Activated naive CD4-positive, alpha-beta T cell treated with anti-CD3 and anti-CD28 coated beads, Interleukin-2, amount 50 U/mL, for 16 hours (primary cell): ENCODE measurements around the gene NMU.
"Not testable (repeated sequence)": the region's sequence is repeated elsewhere in the genome, so short reads cannot be mapped to it uniquely, and the experiment has no call there.

Experiments used
- DNase-seq: peaks from one replicate; pipeline ENCODE4 v3.0.0-alpha.2; 2020

The NMU gene, protein sequence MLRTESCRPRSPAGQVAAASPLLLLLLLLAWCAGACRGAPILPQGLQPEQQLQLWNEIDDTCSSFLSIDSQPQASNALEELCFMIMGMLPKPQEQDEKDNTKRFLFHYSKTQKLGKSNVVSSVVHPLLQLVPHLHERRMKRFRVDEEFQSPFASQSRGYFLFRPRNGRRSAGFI

DNA sequence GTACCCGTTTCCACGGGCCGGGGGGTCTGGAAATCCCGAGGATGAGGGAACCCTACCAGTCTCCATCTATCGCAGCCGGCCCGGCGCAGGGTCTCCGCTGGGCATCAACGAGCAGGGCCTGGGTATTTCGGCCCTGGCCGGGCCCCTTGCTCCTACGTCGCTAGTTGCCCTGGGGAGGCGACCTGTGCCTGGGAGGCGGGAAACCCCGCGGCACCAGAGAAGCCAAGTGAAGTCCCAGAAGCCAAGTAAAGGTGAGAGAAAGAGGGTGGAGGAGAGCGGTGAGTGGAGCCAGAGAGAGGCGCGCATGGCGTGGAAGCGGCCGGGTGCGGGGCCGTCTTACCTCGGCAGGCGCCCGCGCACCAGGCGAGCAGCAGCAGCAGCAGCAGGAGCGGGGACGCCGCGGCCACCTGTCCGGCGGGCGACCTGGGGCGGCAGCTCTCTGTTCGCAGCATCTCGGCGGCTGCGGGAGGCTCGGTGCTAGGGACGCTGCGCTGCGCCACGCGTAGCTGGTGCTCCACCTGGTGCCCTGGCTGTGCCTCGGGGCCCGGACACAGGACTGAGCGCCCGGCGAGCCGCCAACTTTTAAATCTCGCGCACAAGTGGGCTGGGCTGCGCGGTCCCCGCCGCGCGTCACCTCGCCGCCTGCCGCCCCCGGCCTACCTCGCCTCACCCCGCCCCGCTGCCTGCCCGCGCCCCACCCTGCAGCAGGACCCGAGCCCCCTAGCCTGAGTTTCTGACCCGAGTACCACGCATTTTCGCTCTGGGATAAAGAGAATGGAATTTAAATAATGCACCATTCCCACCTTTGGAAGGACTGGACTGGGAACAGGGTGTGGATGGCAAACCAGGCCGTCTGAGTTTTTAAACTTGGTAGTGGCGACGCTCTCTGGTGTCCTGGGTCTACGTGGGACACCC is at the start of gene NMU:
TSS of gene NMU (minus strand) at position 558 of the 915 bp plus-strand sequence. CDS start at position 452, 106 bp downstream.
- peak; percentile 21 for DNase-seq

DNA sequence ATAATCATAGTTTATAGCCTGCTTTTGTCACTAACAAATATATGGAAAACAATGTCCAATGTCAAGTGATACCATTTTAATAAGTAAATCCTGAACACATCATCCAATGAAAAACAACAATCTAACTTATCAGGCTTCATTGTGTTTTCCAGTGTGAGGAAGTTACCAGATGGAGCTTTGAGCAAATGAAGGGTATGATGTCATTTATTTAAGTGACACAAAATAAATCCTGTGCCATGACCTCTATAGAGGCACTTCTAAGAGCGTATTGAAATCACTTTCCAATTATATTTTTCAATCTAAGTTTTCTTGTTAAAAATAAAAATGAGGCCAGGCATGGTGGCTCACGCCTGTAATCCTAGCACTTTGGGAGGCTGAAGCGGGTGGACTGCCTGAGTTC is 48.2 kb upstream of the NMU start:
- DNase-seq: no peak

DNA sequence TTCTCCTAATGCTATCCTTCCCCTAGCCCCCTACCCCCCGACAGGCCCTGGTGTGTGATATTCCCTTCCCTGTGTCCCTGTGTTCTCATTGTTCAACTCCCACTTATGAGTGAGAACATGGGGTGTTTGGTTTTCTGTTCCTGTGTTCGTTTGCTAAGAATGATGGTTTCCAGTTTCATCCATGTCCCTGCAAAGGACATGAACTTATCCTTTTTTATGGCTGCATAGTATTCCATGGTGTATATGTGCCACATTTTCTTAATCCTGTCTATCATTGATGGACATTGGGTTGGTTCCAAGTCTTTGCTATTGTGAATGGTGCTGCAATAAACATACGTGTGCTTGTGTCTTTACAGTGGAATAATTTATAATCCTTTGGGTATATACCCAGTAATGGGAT is 46.7 kb upstream of the NMU start:
- DNase-seq: not testable (repeated sequence)

DNA sequence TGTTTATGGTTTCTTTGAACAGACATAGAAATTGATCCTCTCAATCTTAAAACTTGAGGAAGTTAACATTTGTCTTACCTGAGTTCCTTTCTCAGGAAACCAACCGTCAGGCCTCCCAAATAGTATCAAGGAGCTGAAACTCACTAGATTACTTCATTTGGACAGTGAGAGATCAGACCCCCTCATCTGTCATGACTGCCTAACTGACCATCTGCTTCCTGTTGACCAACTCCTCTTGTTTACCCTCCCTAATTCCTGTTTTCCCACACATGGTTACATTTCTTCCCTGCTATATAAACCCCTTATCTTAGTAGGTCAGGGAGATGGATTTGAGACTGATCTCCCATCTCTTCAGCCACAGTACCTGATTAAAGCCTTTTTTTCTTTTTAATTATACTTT is 46.2 kb upstream of the NMU start:
- DNase-seq: no peak

DNA sequence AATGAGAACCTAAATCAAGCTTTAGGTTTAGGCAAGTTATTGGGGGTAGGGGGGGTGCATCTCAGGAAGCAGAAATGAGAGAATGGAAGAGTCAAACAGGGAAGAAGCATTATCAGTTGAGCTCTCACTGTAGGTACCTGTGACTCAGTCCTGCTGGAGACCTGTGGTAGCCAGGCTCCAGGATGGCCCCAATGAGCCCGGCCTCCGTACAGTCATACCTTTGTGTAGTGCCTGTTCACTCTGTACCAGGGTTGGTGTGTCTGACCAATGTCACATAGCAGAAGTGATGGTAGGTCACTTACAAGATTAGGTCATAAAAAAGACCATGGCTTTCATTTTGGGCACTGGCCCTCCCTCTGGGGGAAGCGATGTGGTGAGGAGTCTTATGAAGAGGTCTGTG is 45.3 kb upstream of the NMU start:
- no peak for DNase-seq

DNA sequence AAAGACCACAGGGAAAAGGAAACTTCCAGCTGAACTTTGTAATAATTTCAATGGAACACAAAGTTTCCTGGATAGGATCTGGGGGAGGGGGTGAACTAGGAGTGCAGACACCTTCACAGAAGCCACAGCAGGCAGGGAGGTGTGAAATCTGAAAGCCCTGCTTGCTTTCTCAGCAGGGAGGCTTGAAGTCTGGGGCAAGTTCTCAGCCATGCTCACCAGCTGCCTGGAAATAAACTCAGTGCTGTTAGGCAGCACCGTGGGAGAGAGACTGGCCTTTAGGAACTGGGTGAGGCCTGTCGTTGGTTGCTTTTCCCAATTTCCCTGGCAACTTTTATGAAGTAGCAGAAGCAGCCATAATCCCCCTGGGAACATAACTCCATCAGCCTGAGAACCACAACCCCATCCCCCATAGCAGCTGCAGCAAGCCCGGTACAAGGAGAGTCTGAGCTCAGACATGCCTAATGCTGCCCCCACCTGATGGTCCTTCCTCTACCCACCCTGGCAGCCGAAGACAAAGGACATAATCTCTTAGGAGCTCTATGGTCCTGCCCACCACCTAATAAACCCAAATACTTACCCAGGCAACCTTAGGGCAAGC is 39.2 kb upstream of the NMU start:
- no peak for DNase-seq

DNA sequence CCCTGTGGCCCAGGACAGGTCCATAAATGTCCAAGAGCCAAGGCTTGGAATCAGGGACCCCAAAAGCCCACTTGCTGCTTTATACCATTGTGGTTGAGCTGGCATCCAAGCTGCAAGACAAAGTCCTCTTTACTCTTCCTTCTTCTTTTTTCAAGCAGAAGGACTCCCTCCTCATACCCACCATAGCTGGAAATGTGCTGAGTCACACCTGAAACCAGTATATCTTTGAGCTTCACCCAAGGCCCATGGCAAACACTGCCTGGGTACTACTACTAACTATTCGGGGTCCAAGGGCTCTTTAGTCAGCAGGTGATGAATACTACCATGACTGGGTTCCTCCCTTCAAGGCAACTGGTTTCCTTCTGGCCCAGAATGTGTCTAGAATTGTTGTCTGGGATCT is 37.3 kb upstream of the NMU start:
- DNase-seq: no peak

DNA sequence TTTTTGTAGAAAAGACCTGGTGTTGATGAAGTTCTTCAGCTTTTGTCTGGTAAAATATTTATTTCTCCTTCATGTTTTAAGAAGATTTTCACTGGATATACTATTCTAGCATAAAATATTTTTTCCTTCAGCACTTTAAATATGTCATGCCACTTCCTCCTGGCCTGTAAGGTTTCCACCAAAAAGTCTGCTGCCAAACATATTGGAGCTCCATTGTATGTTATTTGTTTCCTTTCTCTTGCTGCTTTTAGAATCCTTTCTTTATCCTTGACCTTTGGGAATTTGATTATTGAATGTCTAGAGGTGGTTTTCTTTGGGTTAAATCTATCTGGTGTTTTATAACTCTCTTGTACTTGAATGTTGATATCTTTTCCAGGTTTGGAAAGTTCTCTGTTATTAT is 35.6 kb upstream of the NMU start:
- no peak for DNase-seq

DNA sequence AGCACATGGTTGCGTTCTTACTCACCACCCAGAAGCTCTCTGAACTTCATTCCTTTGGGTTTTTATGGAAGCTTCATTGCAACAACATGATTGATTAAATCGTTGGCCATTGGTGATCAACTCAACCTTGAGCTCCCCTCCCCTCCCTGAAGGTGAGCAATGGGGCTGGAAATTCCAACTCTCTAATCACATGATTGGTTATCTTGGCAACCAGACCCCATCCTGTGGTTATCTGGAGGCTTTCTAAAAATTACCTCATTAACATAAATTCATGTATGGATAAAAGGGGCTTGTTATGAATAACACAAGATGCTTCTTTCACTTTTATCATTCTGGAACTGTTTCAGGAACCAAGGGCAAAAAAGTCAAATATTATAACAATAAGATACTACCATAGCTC is 34.6 kb upstream of the NMU start:
- DNase-seq: no peak

DNA sequence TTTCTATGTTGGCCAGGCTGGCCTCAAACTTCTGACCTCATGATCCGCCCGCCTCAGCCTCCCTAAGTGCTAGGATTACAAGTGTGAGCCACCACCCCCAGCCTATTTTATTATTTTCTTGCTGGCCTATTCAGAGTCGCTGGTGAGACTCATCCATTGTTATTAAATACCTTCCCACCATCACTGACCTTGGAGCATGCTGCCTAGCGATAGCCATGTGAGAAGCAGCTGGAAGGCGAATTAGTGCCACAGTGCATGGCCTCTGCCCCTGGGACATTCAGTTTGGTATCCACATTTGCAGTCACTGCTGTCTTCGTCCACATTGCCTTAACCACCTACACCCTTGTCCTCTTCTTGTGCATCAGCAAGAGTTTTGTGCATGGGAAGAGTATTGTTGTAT is 32.4 kb upstream of the NMU start:
- no peak for DNase-seq

DNA sequence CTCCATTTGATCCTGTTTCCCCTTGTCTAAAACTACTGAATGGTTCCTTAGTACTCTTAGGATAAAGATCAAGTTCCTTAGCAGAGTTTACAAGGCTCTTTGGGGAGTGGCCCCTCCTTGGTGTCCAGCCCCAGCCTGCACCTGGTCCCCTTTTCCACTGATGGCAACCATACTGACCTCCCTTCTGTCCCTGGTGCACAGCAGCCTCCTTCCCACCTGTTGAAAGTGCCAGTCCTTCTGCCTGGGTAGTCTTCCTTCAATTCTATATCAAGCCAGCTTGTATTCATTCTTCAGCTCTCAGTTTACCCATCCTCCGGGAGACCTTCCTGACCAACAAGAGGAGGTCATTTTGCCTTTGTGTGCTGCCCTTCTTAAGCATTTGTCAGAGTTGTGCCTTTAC is 30.4 kb upstream of the NMU start:
- no peak for DNase-seq

DNA sequence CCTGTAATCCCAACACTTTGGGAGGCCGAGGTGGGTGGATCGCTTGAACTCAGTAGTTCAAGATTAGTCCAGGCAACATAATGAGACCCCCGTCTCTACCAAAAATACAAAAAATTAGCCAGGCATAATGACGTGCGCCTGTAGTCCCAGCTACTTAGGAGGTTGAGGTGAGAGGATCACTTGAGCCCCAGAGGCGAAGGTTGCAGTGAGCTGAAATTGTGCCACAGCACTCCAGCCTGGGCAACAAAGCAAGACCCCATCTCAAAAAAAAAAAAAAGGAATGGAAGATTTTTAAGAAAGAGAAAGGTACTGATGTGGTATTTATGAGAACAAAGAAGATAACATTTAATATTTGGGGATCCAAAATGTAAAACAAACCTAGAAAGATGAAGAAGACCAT is 27.0 kb upstream of the NMU start:
- no peak for DNase-seq

DNA sequence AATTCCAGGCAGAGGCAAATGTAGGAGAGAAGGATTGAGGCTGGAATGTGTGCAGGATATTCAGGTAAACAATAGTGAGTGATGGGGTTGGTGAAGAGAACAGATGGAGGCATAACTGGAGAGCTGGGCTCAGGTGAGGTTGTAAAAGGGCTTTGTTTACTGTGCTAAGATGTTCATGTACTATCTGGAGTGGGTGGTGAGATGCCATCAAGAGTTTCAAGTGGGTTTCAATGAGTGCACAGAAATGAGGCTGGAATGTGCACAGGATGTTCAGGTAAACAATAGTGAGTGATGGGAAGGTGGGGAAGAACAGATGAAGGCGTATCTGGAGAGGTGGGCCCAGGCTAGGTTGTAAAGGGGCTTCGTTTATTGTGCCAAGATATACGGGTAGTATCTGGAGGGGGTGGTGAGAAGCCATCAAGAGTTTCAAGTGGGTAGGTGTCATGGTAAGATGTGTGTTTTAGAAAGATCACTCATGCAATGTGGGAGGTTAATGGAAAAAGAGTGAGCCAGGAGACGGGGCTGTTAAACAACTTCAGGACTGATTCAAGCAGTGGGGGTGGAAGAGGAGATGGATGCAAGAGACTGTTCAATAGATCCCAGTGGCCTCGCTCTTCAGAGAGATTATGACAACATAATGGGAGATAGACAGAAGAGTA is 25.4 kb upstream of the NMU start:
- DNase-seq: no peak

DNA sequence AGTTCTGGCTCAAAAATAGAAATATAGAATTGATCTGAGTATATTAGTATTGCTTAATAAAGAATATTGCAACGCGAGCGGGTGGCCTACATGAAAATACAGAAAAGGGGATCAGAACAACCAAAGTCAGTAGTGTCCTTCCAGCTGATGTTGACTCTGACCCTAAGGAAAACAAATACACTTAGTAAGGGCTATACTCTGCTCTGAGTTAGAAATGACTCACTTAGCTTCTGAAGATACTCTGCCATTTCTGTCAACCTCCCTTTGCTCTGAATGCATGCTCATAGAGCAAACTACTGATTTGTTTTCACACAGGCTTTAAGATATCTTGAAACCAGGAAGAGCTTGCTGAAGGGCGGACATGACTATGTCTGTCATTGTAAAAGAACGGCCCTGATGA is 22.6 kb upstream of the NMU start:
- DNase-seq: no peak

DNA sequence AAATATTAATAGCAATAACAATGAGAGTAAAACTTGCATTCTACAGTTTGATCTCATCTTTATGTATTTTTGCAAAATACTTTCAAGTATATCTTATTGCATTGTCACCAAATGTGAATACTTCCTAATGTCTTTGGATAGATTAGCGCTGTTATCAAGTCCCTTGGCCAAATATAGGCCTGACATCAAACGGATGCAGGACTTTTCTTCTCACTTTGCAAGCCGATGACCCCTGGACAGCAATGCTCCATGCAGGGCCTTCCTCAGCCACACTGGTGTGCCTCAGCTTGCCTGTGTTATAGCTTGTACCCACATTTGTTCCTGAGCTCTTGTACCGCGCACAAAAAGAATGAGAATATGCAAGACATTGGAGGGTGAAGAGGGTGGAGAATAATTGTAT is 18.0 kb upstream of the NMU start:
- no peak for DNase-seq

DNA sequence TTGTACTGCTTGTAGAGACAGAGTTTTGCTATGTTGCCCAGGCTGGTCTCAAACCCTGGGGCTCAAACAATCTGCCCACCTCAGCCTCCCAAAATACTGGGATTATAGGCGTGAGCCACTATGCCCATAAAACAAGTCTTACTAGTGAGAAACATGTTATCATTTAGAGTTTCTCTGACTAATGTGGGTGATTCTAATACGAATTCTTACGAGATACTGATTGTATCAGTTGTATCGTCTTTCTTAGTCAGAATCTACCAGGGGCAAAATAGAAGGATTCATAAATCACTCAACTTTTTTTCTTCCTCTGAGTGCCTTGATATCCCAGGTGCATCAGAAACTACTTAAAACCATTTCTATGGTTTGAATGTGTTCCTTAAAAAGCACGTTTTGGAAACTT is 14.4 kb upstream of the NMU start:
- no peak for DNase-seq

DNA sequence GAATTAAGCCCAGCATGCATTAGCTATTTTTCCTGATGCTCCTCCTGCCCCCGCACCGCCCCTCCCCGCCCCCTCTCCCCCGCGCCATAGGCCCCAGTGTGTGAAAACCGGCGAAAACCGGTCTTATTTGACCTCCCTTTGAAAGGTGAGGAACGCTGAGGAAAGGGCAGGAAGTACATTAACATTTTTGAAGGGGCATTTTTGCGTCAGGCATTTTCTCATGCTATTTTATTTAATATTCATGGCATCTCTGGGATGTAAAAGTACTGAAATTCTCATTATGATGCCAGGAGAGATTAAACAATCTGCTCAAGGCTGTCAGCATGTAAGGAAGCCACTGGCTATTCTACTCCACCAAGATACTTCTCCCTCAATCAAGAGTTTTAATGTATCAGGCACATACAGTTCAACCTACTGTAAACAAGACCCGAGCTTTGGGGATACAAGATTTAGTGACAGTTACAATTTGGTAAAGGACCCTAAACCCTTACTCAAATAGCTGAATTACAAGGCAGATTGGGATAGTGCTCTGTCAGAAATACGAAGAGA is 1.2 kb upstream of the NMU start:
- no peak for DNase-seq

DNA sequence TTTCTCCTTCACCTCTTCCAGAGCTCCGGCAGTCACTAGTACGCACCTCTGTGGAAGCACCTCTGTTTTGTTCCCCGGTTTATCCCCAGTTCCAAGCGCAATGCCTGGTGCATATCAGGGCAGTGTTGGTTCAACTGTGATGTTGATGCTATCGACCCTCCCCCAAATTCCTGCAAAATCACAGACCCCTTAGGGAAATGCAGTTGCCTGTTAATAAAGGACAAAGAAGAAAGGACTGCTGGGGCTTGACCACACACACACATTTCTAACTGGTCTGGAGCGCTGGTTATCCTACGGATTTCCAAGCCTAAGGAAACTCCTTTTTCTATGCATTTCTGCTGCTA is 530 bp upstream of the NMU start:
- DNase-seq: no peak

DNA sequence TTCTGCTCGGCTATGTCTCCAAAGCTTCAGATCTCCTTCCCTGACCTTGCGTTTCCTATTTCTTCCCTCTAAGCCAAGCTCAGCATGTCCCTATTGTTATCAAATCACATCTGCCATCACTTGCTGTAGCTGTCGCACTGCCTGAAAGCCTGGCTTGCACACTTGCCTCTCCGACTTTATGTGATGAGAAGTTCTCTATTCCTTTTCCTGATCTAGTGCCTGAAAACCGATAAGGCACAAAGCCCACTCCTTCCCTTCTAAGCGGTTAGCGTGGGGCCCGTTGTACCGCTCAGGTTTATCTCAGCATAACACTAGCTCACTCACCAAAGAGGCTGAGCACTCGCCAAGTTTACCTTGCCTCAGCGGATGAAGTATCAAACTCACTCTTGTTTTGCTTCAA is 816 bp downstream of the NMU start:
- DNase-seq: no peak

DNA sequence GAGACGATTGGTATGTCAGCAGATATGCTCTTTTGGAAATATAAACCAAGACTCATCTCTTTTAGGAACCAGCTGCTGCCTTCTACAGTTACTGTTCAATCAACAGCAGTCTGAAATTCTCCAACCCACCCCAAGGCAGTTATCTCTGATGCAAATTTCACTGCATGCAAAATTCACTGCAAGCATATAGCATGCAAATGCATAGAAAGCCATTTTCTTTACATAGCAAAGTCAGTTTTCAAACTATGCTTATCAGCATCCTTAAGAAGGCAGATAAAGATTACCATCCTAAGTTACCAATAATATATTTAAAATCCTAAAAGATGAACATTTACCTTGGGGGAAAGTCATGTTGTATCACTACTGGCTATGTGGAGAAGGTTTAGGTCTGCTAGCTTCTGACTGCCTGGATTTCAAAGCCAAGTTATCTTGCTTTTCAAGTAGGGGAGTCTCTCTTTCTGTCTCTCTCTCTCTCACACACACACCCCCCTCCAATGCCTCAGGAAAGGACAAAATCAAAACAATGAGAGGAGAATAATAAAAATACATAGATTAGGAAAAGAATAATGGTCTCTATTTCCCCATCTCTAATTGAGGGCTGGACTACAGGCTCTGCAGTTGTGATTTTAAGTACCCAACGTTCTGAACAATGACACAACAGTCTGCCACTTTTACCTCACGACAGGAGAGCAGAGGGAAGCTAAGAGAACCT is 1.5 kb downstream of the NMU start:
- DNase-seq: no peak

DNA sequence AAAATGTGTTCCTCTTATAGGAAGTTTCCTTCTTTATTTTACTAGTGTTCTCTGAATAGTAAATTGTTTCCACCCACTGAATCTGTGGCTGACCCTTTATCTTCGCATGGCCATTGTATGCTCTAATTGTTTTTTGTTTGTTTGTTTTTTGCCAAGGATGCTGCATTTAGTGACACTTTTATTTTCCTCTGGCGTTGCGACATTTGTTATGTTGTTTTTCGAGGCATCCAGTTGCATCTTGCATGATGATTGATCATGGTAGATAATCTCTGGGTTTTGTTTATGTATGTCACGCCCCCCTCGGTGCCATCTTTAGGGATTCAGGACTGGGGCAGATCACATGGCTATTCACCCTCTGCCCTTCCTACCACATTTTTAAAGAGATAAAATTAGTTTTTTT is 2.2 kb downstream of the NMU start:
- no peak for DNase-seq

DNA sequence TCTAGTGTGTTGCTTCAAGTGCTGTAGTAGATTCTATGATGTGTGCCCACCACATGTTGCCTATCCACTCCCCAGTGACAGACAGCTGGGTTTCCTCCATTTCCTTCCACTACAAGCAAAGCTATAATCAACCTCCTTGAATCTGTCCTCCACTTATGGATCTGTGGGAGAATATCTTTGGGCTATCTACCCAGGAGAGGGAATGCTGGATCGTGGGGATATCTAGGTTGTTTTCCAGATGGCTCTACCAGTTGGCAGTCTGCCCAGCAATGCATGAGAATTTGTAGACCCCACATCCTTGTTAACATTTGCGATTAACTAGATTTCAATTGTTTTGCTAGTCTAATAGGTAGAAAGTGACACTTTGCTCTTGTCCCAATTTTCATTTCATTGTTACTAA is 10.3 kb downstream of the NMU start:
- no peak for DNase-seq

DNA sequence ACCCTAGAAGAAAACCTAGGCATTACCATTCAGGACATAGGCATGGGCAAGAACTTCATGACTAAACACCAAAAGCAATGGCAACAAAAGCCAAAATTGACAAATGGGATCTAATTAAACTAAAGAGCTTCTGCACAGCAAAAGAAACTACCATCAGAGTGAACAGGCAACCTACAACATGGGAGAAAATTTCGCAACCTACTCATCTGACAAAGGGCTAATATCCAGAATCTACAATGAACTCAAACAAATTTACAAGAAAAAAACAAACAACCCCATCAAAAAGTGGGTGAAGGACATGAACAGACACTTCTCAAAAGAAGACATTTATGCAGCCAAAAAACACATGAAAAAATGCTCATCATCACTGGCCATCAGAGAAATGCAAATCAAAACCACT is 12.0 kb downstream of the NMU start:
- not testable (repeated sequence) for DNase-seq
